Measurements from ENCODE around the gene CLSTN2. TPM values are rescaled to one million over a fixed set of nuclear protein-coding genes. Genes with fewer than 3 reads are reported as not detected.

The CLSTN2 gene
- polyA plus RNA-seq, 3 donors: not detected

- no peaks in the 10 kb centered on the region for H4K20me1 ChIP-seq (ENCODE audit: insufficient read depth, low read length)
- TF ChIP-seq CTCF (IDR thresholded peaks at IDR 0.05): no peak
- intact Hi-C loops (cut with micrococcal nuclease): no loop called here
- H3K4me1 Mint-ChIP-seq: no peaks in the 10 kb centered on the region
- H3K9me3 Mint-ChIP-seq: peaks cover 0 to 6% (median 4%) of the 10 kb centered on the region in 7 donors
- no peaks in the 10 kb centered on the region for H3K4me1 ChIP-seq (ENCODE audit: control insufficient read depth in 1 of 2, insufficient read depth in 2 of 2, low read length in 2 of 2)
- H3K9ac ChIP-seq (ENCODE audit: insufficient read depth, low read length, poor library complexity, severe bottlenecking): no peak overlapping the region
- no peaks in the 10 kb centered on the region for H3K36me3 Mint-ChIP-seq
- H3K4me3 Mint-ChIP-seq: no peak overlapping the region
- no peak overlapping the region for H3K27ac Mint-ChIP-seq
- no peak for DNase-seq
- no peak overlapping the region for H3K4me2 ChIP-seq (replicated peaks; ENCODE audit: extremely low read depth, low read length, poor library complexity, severe bottlenecking)
- no peaks in the 10 kb centered on the region for H3K36me3 ChIP-seq (replicated peaks in 1 of 2; ENCODE audit: control insufficient read depth in 1 of 2, insufficient read depth in 2 of 2, low read length in 2 of 2)
- no peak overlapping the region for H2AFZ ChIP-seq (ENCODE audit: insufficient read depth, low read depth, low read length, poor library complexity, severe bottlenecking)
- H3K79me2 ChIP-seq (ENCODE audit: insufficient read depth, low read length): no peaks in the 10 kb centered on the region
- 80% methylated on average over 1 of the region's 5 CpGs for WGBS (ENCODE audit: insufficient coverage)
- no peak overlapping the region for H3K27ac ChIP-seq (ENCODE audit: low read depth in 1 of 2, low read length in 2 of 2)
- no peak overlapping the region for H3K4me3 ChIP-seq (replicated peaks in 1 of 3; ENCODE audit: low read depth in 2 of 3, low read length in 3 of 3)
- H3K27me3 ChIP-seq (ENCODE audit: control insufficient read depth in 2 of 2, insufficient read depth in 2 of 2, low read length in 2 of 2): no peaks in the 10 kb centered on the region
- no peaks in the 10 kb centered on the region for H3K9me3 ChIP-seq (replicated peaks in 1 of 2; ENCODE audit: control insufficient read depth in 1 of 2, insufficient read depth in 1 of 2, low read length in 2 of 2)
- peaks cover 3 to 5% (median 5%) of the 10 kb centered on the region in 3 donors for H3K27me3 Mint-ChIP-seq (ENCODE audit: low read depth in 3 of 3)
Measured at GRCh38 chr3:140574375-140574774, 639.4 kb downstream of the CLSTN2 start.

- intact Hi-C loops (cut with micrococcal nuclease): no loop called here
- Histone ChIP-seq H3K9ac (ENCODE audit: insufficient read depth, low read length, poor library complexity, severe bottlenecking) (no peak overlapping the region), H2AFZ (ENCODE audit: insufficient read depth, low read depth, low read length, poor library complexity, severe bottlenecking) (no peak overlapping the region), H3K9me3 (replicated peaks in 1 of 2; ENCODE audit: control insufficient read depth in 1 of 2, insufficient read depth in 1 of 2, low read length in 2 of 2) (no peaks in the 10 kb centered on the region), H3K36me3 (replicated peaks in 1 of 2; ENCODE audit: control insufficient read depth in 1 of 2, insufficient read depth in 2 of 2, low read length in 2 of 2) (no peaks in the 10 kb centered on the region), H3K4me1 (ENCODE audit: control insufficient read depth in 1 of 2, insufficient read depth in 2 of 2, low read length in 2 of 2) (no peaks in the 10 kb centered on the region), H4K20me1 (ENCODE audit: insufficient read depth, low read length) (no peaks in the 10 kb centered on the region), H3K27ac (ENCODE audit: low read depth in 1 of 2, low read length in 2 of 2) (no peak overlapping the region), H3K79me2 (ENCODE audit: insufficient read depth, low read length) (no peaks in the 10 kb centered on the region), H3K4me3 (replicated peaks in 1 of 3; ENCODE audit: low read depth in 2 of 3, low read length in 3 of 3) (no peak overlapping the region), H3K27me3 (ENCODE audit: control insufficient read depth in 2 of 2, insufficient read depth in 2 of 2, low read length in 2 of 2) (no peaks in the 10 kb centered on the region), H3K4me2 (replicated peaks; ENCODE audit: extremely low read depth, low read length, poor library complexity, severe bottlenecking) (no peak overlapping the region)
- WGBS (ENCODE audit: insufficient coverage): no CpG with 5 or more reads among the region's 5 CpGs
- TF ChIP-seq CTCF (IDR thresholded peaks at IDR 0.05): no peak
- Mint-ChIP-seq H3K4me3 (no peak overlapping the region), H3K27me3 (ENCODE audit: low read depth in 3 of 3) (peaks cover 4 to 5% (median 5%) of the 10 kb centered on the region in 3 donors), H3K36me3 (no peaks in the 10 kb centered on the region), H3K4me1 (no peaks in the 10 kb centered on the region), H3K9me3 (peaks cover 0 to 7% (median 4%) of the 10 kb centered on the region in 7 donors), H3K27ac (no peak overlapping the region)
- no peak for DNase-seq
Measured at GRCh38 chr3:140576449-140576848, 641.5 kb downstream of the CLSTN2 start.
